ENCODE measurements around the gene EFNA5. TPM values are rescaled to one million over a fixed set of nuclear protein-coding genes. Genes with fewer than 3 reads are reported as not detected.

The EFNA5 gene
- total and polyA plus RNA-seq, 2 of the 8 experiments (the other 6 are each of a cell fraction or from before 2014, with no cell fraction given), result 9.6 to 21.8 TPM

DNA sequence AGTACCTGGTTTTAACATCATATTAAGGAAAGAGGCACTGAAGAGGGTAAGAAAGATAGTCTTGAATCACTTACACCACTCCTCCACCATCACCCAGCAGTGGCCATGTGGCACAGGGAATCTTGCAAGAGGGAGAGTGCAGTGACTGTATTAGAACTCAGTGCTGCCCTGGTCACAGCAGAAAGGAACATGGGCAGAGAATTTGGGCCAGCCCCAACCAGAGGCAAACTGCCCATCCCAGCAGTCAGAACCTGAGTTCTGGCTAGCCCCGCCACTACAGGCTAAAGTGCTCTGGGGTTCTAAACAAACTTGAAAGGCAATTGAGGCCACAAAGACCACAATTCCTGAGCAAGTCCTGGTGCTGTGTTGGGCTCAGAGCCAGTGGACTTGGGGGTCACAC lies 16.7 kb upstream of the EFNA5 start:
- DNase-seq (ENCODE audit: low read depth in 1 of 2, low spot score in 2 of 2) (no peak), FAIRE-seq (no peak)
- no peak overlapping the region for H3K9ac ChIP-seq (replicated peaks in 1 of 4; ENCODE audit: extremely low read depth in 1 of 4, low read depth in 3 of 4, low read length in 3 of 4)
- no peak overlapping the region for H2BK15ac ChIP-seq (ENCODE audit: low read length)
- H2BK5ac ChIP-seq (ENCODE audit: low read depth, low read length), result no peak overlapping the region
- no peaks in the 10 kb centered on the region for H3K23me2 ChIP-seq (ENCODE audit: low read depth, low read length)
- no peaks in the 10 kb centered on the region for H3K9me3 ChIP-seq (ENCODE audit: insufficient read depth in 2 of 2, low read depth in 1 of 2, low read length in 1 of 2)
- no peak for TF ChIP-seq POU5F1 (IDR thresholded peaks at IDR 0.05; ENCODE audit: low read depth, low read length)
- TF ChIP-seq SP1 (IDR thresholded peaks at IDR 0.05; ENCODE audit: low read depth, low read length), result no peak
- H3K36me3 ChIP-seq (ENCODE audit: control insufficient read depth in 2 of 4, insufficient read depth in 4 of 4, low read length in 3 of 4), result no peaks in the 10 kb centered on the region
- H2BK12ac ChIP-seq (ENCODE audit: low read depth, low read length), result no peak overlapping the region
- no peak overlapping the region for H3K4ac ChIP-seq (replicated peaks; ENCODE audit: insufficient read length, low read depth, low read length)
- H4K20me1 ChIP-seq (replicated peaks in 1 of 2; ENCODE audit: control insufficient read depth in 1 of 2, insufficient read depth in 2 of 2, low read length in 2 of 2), result no peaks in the 10 kb centered on the region
- H2BK20ac ChIP-seq (ENCODE audit: low read length), result no peak overlapping the region
- H3K4me3 ChIP-seq (ENCODE audit: extremely low read depth in 1 of 4, insufficient read depth in 2 of 4, low read depth in 3 of 4, low read length in 4 of 4), result no peak overlapping the region
- H3K4me2 ChIP-seq (ENCODE audit: insufficient read depth in 1 of 2, low read depth in 2 of 2, low read length in 2 of 2), result no peak overlapping the region
- POLR2A ChIA-PET (ENCODE audit: partially characterized antibody), result no interaction called here
- H3K56ac ChIP-seq (replicated peaks; ENCODE audit: insufficient read length, low read depth, low read length), result no peak overlapping the region
- no peaks in the 10 kb centered on the region for H3K27me3 ChIP-seq (replicated peaks in 1 of 4; ENCODE audit: control insufficient read depth in 3 of 4, extremely low read depth in 1 of 4, insufficient read depth in 3 of 4, low read length in 3 of 4)
- no peak overlapping the region for H3K23ac ChIP-seq (ENCODE audit: insufficient read length)
- H3K14ac ChIP-seq (ENCODE audit: insufficient read length), result no peak overlapping the region
- no peak overlapping the region for H4K8ac ChIP-seq (ENCODE audit: extremely low read depth, insufficient read depth, low read length)
- no peak overlapping the region for H4K5ac ChIP-seq (ENCODE audit: insufficient read length, low read depth, low read length)
- no peaks in the 10 kb centered on the region for H3K79me1 ChIP-seq (ENCODE audit: low read depth, low read length)
- no peak overlapping the region for H3K18ac ChIP-seq (ENCODE audit: extremely low read depth, low read length)
- H4K91ac ChIP-seq (replicated peaks; ENCODE audit: insufficient read length, low read length), result no peak overlapping the region
- H2AK5ac ChIP-seq (ENCODE audit: low read depth, low read length), result no peak overlapping the region
- 71% methylated on average over 1 of the region's 1 CpG; no CpG with 5 or more reads in 1 of the 2 experiments for WGBS, 2 experiments (ENCODE audit: extremely low coverage in 1 of 2, insufficient coverage in 1 of 2, insufficient read length in 1 of 2, insufficient replicate concordance in 2 of 2, low coverage in 1 of 2, low lambda C conversion rate in 2 of 2, missing lambda C conversion rate in 1 of 2)
- H2BK120ac ChIP-seq (replicated peaks; ENCODE audit: low read depth, low read length), result no peak overlapping the region
- no peaks in the 10 kb centered on the region; a peak in 1 of 7 replicates for H3K4me1 ChIP-seq (replicated peaks in 1 of 4; ENCODE audit: control insufficient read depth in 3 of 4, insufficient read depth in 4 of 4, low read length in 3 of 4)
- no peak overlapping the region for H2AFZ ChIP-seq (ENCODE audit: low read length)
- CTCF ChIA-PET (ENCODE audit: partially characterized antibody), result interaction anchor here (0.6 to 1.2 kb wide), 3 partner anchors 9 to 36 kb away, joined by 3 read pairs; no protein-coding TSS in a partner anchor
- H3K27ac ChIP-seq (ENCODE audit: low read depth, low read length), result no peak overlapping the region
- H3K79me2 ChIP-seq (ENCODE audit: control insufficient read depth in 1 of 2, insufficient read depth in 2 of 2, low read length in 2 of 2), result no peaks in the 10 kb centered on the region

All from H1 (cell line).